ENCODE measurements around the gene CCND3. TPM values are rescaled to one million over a fixed set of nuclear protein-coding genes. Genes with fewer than 3 reads are reported as not detected.
A peak's percentile ranks its signal among the peaks of the same experiment; 100 is the strongest.
"Not testable (repeated sequence)": the region's sequence is repeated elsewhere in the genome, so short reads cannot be mapped to it uniquely, and the experiment has no call there.

CCND3 gene
- total RNA-seq, 8 experiments from 2014 or later, result 10.3 to 32.6 (median 19.0) TPM

GRCh38 chr6:41965429-41966213, 24.0 kb upstream of the CCND3 start:
- peak in 1 of 8 experiments; percentile 60 for ATAC-seq (replicated peaks in 6 of 8)
- in situ Hi-C loops (cut with MboI; ENCODE audit: low pct_unique_long_range_greater_than_20kb in 2 of 9, low sequenced_read_pairs in 9 of 9, unreplicated experiment in 9 of 9), result no loop called here
- no peak overlapping the region for H3K27ac ChIP-seq
- WGBS, 10 experiments, result 0 to 73% (median 17%) methylated on average over 2 to 9 of the region's 11 CpGs; no CpG with 5 or more reads in 2 of the 10 experiments
- no peaks in the 10 kb centered on the region for H3K4me1 ChIP-seq (replicated peaks in 1 of 2)
- H3K4me3 ChIP-seq, result no peak overlapping the region

DNA sequence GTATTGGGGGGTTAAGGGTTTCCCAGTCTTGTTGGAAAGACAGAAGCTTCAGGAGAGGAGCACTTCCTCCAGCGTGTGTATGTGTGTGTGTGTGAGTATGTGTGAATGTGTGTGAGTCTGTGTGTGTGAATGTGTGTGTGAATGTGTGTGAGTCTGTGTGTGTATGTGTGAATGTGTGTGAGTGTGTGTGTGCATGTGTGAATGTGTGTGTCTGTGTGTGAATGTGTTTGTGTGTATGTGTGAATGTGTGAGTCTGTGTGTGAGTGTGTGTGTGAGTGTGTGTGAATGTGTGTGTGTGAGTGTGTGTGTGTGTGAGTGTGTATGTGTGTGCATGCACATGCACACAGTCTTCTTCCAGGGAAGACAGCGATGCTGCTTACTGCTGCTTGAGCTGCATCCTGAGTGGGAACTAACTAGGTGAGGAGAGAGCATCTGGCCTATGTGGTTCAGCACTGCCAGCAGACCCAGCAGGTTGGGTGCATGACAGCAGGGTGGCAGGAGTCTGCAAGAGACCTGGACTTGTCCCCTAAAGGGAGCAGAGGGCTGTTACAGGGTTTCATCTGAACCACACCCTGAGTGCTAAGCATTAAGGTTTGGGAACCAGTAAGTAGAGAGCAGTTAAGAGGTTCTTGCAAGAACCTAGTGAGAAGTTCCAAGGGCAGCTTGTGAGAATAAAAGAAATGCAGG, 22.7 kb upstream of the CCND3 start:
- ATAC-seq (replicated peaks in 6 of 8), result no peak
- in situ Hi-C loops (cut with MboI; ENCODE audit: low pct_unique_long_range_greater_than_20kb in 2 of 9, low sequenced_read_pairs in 9 of 9, unreplicated experiment in 9 of 9), result no loop called here
- Histone ChIP-seq H3K4me3 (no peak overlapping the region), H3K27ac (no peak overlapping the region), H3K4me1 (replicated peaks in 1 of 2) (no peaks in the 10 kb centered on the region)
- 0 to 100% (median 60%) methylated on average over 1 of the region's 2 CpGs; no CpG with 5 or more reads in 3 of the 10 experiments for WGBS, 10 experiments

DNA sequence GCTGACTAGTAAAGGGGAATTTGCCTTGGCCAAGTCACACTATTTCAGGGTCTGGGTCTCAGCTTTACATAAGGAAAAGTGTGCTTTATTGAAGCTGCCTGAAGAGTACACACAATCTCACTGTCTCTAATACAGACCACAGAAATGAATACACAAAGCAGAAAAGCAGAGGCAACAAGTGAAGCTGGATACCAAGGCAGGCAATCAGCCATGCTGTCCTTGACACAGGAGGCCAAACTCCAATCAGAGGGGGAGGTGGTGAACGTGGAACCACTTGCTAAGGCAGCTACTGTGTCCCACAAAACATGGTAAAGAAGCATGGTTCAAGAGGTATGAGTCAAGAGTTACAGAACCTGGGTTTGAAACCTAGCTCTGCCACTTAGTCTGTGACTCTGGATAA, 21.8 kb upstream of the CCND3 start:
- Histone ChIP-seq H3K4me1 (replicated peaks in 1 of 2) (no peaks in the 10 kb centered on the region), H3K4me3 (no peak overlapping the region), H3K27ac (no peak overlapping the region)
- in situ Hi-C loops (cut with MboI; ENCODE audit: low pct_unique_long_range_greater_than_20kb in 2 of 9, low sequenced_read_pairs in 9 of 9, unreplicated experiment in 9 of 9), result no loop called here
- WGBS, 10 experiments, result 83% methylated on average over 1 of the region's 1 CpG; no CpG with 5 or more reads in 9 of the 10 experiments
- ATAC-seq (replicated peaks in 6 of 8), result no peak

- WGBS, 10 experiments, result 66 to 100% (median 95%) methylated on average over 1 to 4 of the region's 4 CpGs; no CpG with 5 or more reads in 1 of the 10 experiments
- in situ Hi-C loops (cut with MboI; ENCODE audit: low pct_unique_long_range_greater_than_20kb in 2 of 9, low sequenced_read_pairs in 9 of 9, unreplicated experiment in 9 of 9), result no loop called here
- no peak for ATAC-seq (replicated peaks in 6 of 8)
- Histone ChIP-seq H3K4me1 (replicated peaks in 1 of 2) (no peaks in the 10 kb centered on the region), H3K4me3 (no peak overlapping the region), H3K27ac (no peak overlapping the region)
Observed at GRCh38 chr6:41960028-41960427, 18.4 kb upstream of the CCND3 start.

GRCh38 chr6:41958022-41958856, 16.6 kb upstream of the CCND3 start:
- no peak for ATAC-seq (replicated peaks in 6 of 8)
- 80 to 100% (median 89%) methylated on average over 1 to 5 of the region's 6 CpGs; no CpG with 5 or more reads in 1 of the 10 experiments for WGBS, 10 experiments
- no peaks in the 10 kb centered on the region for H3K4me1 ChIP-seq (replicated peaks in 1 of 2)
- in situ Hi-C loops (cut with MboI; ENCODE audit: low pct_unique_long_range_greater_than_20kb in 2 of 9, low sequenced_read_pairs in 9 of 9, unreplicated experiment in 9 of 9), result no loop called here
- no peak overlapping the region for H3K4me3 ChIP-seq
- no peak overlapping the region for H3K27ac ChIP-seq

GRCh38 chr6:41957117-41957516, 15.5 kb upstream of the CCND3 start:
- Histone ChIP-seq H3K4me1 (replicated peaks in 1 of 2) (no peaks in the 10 kb centered on the region), H3K27ac (no peak overlapping the region), H3K4me3 (no peak overlapping the region)
- in situ Hi-C loops (cut with MboI; ENCODE audit: low pct_unique_long_range_greater_than_20kb in 2 of 9, low sequenced_read_pairs in 9 of 9, unreplicated experiment in 9 of 9), result no loop called here
- WGBS, 10 experiments, result 74 to 100% (median 93%) methylated on average over 1 to 4 of the region's 4 CpGs; no CpG with 5 or more reads in 2 of the 10 experiments
- no peak for ATAC-seq (replicated peaks in 6 of 8)

GRCh38 chr6:41955412-41955811, 13.8 kb upstream of the CCND3 start:
- in situ Hi-C loops (cut with MboI; ENCODE audit: low pct_unique_long_range_greater_than_20kb in 2 of 9, low sequenced_read_pairs in 9 of 9, unreplicated experiment in 9 of 9), result no loop called here
- Histone ChIP-seq H3K4me1 (replicated peaks in 1 of 2) (no peaks in the 10 kb centered on the region), H3K27ac (no peak overlapping the region), H3K4me3 (no peak overlapping the region)
- WGBS, 10 experiments, result 40 to 100% (median 82%) methylated on average over 1 to 2 of the region's 2 CpGs
- ATAC-seq (replicated peaks in 6 of 8), result no peak

DNA sequence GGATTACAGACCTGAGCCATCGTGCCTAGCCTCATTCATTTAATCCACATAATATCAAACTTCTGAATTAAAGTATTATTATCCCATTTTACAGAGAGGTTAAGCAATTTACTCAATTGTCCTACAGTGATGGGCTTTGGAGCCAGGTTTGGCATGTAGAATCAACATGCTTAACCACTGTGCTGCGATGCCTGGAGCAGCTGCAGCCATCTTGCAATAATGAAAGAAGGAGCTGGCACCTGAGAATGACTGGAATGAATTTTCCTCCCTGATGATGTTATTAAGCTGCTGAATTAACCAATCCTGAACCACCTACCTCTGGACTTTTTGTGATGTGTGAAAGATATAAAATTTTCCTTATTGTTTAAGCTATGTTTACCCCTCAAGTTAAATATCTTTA, 13.1 kb upstream of the CCND3 start:
- Histone ChIP-seq H3K4me1 (replicated peaks in 1 of 2) (no peaks in the 10 kb centered on the region), H3K4me3 (no peak overlapping the region), H3K27ac (no peak overlapping the region)
- 82 to 100% (median 100%) methylated on average over 1 to 2 of the region's 2 CpGs; no CpG with 5 or more reads in 6 of the 10 experiments for WGBS, 10 experiments
- in situ Hi-C loops (cut with MboI; ENCODE audit: low pct_unique_long_range_greater_than_20kb in 2 of 9, low sequenced_read_pairs in 9 of 9, unreplicated experiment in 9 of 9), result no loop called here
- ATAC-seq (replicated peaks in 6 of 8), result no peak

DNA sequence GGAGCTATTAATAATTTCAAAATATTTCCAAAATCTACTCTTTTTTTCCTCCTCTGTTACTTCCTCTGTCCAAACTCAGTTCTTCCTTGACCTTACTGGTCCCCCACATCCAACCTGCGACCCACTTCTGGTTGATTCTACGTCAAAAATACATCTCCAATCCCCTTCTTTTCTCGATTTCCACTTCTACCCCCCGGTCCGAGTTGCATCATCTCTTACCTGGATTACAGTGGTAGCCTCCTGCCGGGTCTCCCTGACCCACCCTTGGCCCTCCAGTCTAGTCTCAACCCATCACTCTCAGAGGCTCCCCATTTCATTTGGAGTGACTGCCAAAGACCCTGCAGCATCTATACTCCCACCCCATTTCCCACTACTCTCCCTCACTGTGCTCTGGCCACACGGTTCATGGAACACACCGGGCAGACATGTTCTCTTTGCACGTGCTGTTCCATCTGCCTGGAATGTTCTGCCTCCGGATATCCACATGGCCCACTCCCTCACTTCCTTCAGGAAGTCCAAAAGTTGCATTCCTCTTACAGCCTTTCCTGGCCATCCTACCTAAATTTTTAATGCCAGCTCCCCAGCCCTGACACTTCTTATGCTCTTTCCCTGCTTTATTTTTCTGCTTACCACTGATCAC, 6.1 kb upstream of the CCND3 start:
- ATAC-seq (replicated peaks in 6 of 8), result no peak
- Histone ChIP-seq H3K27ac (no peak overlapping the region), H3K4me1 (replicated peaks in 1 of 2) (no peaks in the 10 kb centered on the region), H3K4me3 (no peak overlapping the region)
- in situ Hi-C loops (cut with MboI; ENCODE audit: low pct_unique_long_range_greater_than_20kb in 2 of 9, low sequenced_read_pairs in 9 of 9, unreplicated experiment in 9 of 9), result loop anchor here in 2 of 9 experiments (25.0 kb wide), 1 partner anchor 90 kb away; no protein-coding TSS in a partner anchor
- WGBS, 10 experiments, result 60 to 100% (median 77%) methylated on average over 2 to 10 of the region's 10 CpGs

GRCh38 chr6:41943456-41943855, 1.8 kb upstream of the CCND3 start:
- in situ Hi-C loops (cut with MboI; ENCODE audit: low pct_unique_long_range_greater_than_20kb in 2 of 9, low sequenced_read_pairs in 9 of 9, unreplicated experiment in 9 of 9), result loop anchor here in 2 of 9 experiments (25.0 kb wide), 1 partner anchor 94 kb away; no protein-coding TSS in a partner anchor
- no peak overlapping the region for H3K27ac ChIP-seq
- no peak for ATAC-seq (replicated peaks in 6 of 8)
- no peak overlapping the region for H3K4me3 ChIP-seq
- peaks cover 17 to 25% of the 10 kb centered on the region in 2 donors for H3K4me1 ChIP-seq (replicated peaks in 1 of 2)

- H3K4me3 ChIP-seq; H3K27ac ChIP-seq; ATAC-seq (replicated peaks in 6 of 8): not testable (repeated sequence)
- peaks cover 17 to 26% of the 10 kb centered on the region in 2 donors for H3K4me1 ChIP-seq (replicated peaks in 1 of 2)
- in situ Hi-C loops (cut with MboI; ENCODE audit: low pct_unique_long_range_greater_than_20kb in 2 of 9, low sequenced_read_pairs in 9 of 9, unreplicated experiment in 9 of 9), result loop anchor here in 2 of 9 experiments (25.0 kb wide), 1 partner anchor 94 kb away; no protein-coding TSS in a partner anchor
- WGBS, 10 experiments, result 86 to 99% (median 94%) methylated on average over 4 to 13 of the region's 14 CpGs; no CpG with 5 or more reads in 1 of the 10 experiments
Observed at GRCh38 chr6:41942882-41943281, 1.3 kb upstream of the CCND3 start.

- Histone ChIP-seq H3K4me1 (replicated peaks in 1 of 2) (peaks cover 17 to 26% of the 10 kb centered on the region in 2 donors), H3K27ac (peak overlapping the region in 1 of 2 donors; percentile 1), H3K4me3 (peak overlapping the region; percentile 56 to 90 (median 63))
- peak in 4 of 8 experiments; percentile 15 to 52 (median 24) for ATAC-seq (replicated peaks in 6 of 8)
- WGBS, 10 experiments, result 43 to 100% (median 65%) methylated on average over 3 to 15 of the region's 20 CpGs
- in situ Hi-C loops (cut with MboI; ENCODE audit: low pct_unique_long_range_greater_than_20kb in 2 of 9, low sequenced_read_pairs in 9 of 9, unreplicated experiment in 9 of 9), result loop anchor here in 2 of 9 experiments (25.0 kb wide), 1 partner anchor 95 kb away; no protein-coding TSS in a partner anchor
Observed at GRCh38 chr6:41942067-41942851, 651 bp upstream of the CCND3 start.
